Measurements from ENCODE around the gene PLSCR3.

The PLSCR3 gene

GRCh38 chr17:7427549-7427948, 33.2 kb upstream of the PLSCR3 start:
- Histone ChIP-seq H3K27me3 (no peaks in the 10 kb centered on the region), H3K4me1 (no peaks in the 10 kb centered on the region), H3K36me3 (no peaks in the 10 kb centered on the region), H3K4me3 (ENCODE audit: low read depth, low read length) (no peak overlapping the region), H3K9me3 (no peaks in the 10 kb centered on the region)
- no peak for TF ChIP-seq CTCF (IDR thresholded peaks at IDR 0.05; ENCODE audit: low read depth, low read length)
- DNase-seq, result no peak

GRCh38 chr17:7426896-7427489, 32.7 kb upstream of the PLSCR3 start:
- Histone ChIP-seq H3K4me1 (no peaks in the 10 kb centered on the region), H3K4me3 (ENCODE audit: low read depth, low read length) (no peak overlapping the region), H3K9me3 (no peaks in the 10 kb centered on the region), H3K27me3 (no peaks in the 10 kb centered on the region), H3K36me3 (no peaks in the 10 kb centered on the region)
- no peak for TF ChIP-seq CTCF (IDR thresholded peaks at IDR 0.05; ENCODE audit: low read depth, low read length)
- DNase-seq, result no peak

GRCh38 chr17:7426203-7426863, 32.0 kb upstream of the PLSCR3 start:
- no peak for DNase-seq
- Histone ChIP-seq H3K4me3 (ENCODE audit: low read depth, low read length) (no peak overlapping the region), H3K9me3 (no peaks in the 10 kb centered on the region), H3K4me1 (no peaks in the 10 kb centered on the region), H3K27me3 (no peaks in the 10 kb centered on the region), H3K36me3 (no peaks in the 10 kb centered on the region)
- TF ChIP-seq CTCF (IDR thresholded peaks at IDR 0.05; ENCODE audit: low read depth, low read length), result no peak

- Histone ChIP-seq H3K36me3 (no peaks in the 10 kb centered on the region), H3K27me3 (no peaks in the 10 kb centered on the region), H3K9me3 (no peaks in the 10 kb centered on the region), H3K4me3 (ENCODE audit: low read depth, low read length) (no peak overlapping the region), H3K4me1 (no peaks in the 10 kb centered on the region)
- no peak for TF ChIP-seq CTCF (IDR thresholded peaks at IDR 0.05; ENCODE audit: low read depth, low read length)
- no peak for DNase-seq
Observed at GRCh38 chr17:7425756-7426155, 31.4 kb upstream of the PLSCR3 start.

- Histone ChIP-seq H3K27me3 (no peaks in the 10 kb centered on the region), H3K36me3 (no peaks in the 10 kb centered on the region), H3K4me3 (ENCODE audit: low read depth, low read length) (no peak within 1 kb of the TSS), H3K4me1 (no peaks in the 10 kb centered on the region), H3K9me3 (no peaks in the 10 kb centered on the region)
- TF ChIP-seq CTCF (IDR thresholded peaks at IDR 0.05; ENCODE audit: low read depth, low read length), result no peak
- no peak for DNase-seq
Observed at GRCh38 chr17:7425316-7425715, 31.0 kb upstream of the PLSCR3 start, which contains the start of gene SPEM2. Gene SPEM2, plus strand, starts transcription at chr17:7425616. Its CDS starts 73 bp downstream, at chr17:7425689.

- Histone ChIP-seq H3K27me3 (no peaks in the 10 kb centered on the region), H3K4me1 (no peaks in the 10 kb centered on the region), H3K9me3 (no peaks in the 10 kb centered on the region), H3K36me3 (no peaks in the 10 kb centered on the region), H3K4me3 (ENCODE audit: low read depth, low read length) (no peak overlapping the region)
- no peak for TF ChIP-seq CTCF (IDR thresholded peaks at IDR 0.05; ENCODE audit: low read depth, low read length)
- DNase-seq, result no peak
Observed at GRCh38 chr17:7423679-7424078, 29.4 kb upstream of the PLSCR3 start.
